HTR-8/SVneo (cell line): Measurements from ENCODE around the gene CLCF1.

Experiments used
- DNase-seq: peaks from one replicate; pipeline ENCODE4 v3.0.0; 2011; ENCODE audit warnings: low spot score, mixed read lengths; ENCODE audit not compliant: insufficient read length
- FAIRE-seq: peaks from 2 replicates; lab custom pipeline; 2011; peaks lifted over from hg19 to GRCh38; lab: Jason Lieb, UNC

CLCF1 gene

DNA sequence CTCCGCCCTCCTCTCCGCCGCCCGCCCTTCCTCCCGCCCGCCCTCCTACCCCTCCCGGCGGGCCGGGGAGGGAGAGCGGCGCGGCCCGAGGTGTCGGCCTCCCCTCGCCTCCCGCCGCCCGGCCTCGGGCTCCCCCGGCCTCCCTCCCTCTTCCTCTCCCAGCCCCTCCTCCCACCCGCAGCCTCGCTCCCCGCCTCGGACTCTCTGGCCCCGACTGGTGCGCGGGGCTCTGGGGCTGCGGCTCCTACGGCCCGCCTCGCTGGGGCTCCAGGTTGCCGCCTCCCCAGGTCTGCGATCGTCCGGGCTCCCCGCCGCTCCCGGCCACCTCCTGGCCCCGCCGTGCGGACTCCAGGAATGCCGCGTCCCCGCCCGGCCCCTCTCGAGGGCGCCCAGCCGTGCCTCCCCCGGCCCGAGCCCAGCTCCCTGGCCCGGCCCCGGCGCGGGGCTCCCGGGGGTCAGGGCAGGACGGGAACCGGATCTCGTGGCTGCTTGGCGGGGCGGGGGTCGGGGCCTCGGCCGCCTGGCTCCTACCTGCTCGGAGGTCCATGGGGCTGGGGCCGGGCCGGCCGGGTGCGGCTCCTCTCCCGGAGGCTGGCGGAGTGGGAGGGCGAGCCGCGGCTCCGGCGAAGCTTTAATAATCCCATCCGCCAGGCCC lies at the start of gene CLCF1:
TSS of gene CLCF1 (minus strand) at position 606 of the 655 bp plus-strand sequence. CDS start at position 547, 59 bp downstream.
- FAIRE-seq, result no peak
- no peak for DNase-seq

DNA sequence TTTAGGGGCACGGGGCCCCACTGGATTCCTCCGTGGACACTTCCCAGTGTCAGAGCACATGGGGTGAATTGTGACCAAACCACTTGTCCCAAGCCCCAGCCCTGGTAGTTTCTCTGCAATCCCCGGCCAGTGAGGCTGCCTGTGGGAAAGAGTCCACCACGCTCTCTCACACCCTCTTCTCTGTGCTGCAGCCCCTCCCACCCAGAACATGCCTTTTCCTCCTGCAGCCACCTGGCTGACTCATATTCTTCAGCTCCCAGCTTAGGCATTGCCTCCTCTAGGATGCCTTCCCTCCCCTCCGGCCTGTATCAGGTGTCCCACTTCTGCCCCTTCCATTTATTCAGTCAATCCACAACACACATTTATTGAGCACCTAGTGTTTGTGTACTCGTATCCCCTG lies 49.5 kb upstream of the CLCF1 start:
- peak; percentile 77 for FAIRE-seq
- DNase-seq, result no peak

DNA sequence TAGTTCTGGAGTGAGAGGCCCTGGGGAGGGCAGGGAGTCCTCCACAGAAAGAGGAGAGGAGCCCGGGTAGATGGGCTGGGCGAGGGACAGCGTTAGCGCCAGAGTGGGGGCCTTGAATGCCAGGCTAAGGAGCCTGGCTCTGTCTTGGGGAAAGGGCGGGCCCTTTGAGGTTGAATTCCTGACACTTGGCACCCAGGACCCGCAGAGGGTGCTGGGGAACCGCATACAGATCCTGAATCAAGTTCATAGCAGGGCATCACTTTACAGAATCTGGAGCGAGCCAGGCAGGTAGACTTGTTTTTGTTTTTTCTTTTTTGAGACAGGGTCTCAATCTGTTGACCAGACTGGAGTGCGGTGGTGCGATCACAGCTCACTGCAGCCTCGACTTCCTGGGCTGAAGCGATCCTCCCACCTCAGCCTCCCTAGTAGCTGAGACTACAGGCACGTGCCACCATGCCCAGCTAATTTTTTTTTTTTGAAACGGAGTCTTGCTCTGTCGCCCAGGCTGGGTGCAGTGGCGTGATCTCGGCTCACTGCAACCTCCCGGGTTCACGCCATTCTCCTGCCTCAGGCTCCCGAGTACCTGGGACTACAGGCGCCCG lies 48.1 kb upstream of the CLCF1 start:
- DNase-seq, result no peak
- FAIRE-seq, result no peak

DNA sequence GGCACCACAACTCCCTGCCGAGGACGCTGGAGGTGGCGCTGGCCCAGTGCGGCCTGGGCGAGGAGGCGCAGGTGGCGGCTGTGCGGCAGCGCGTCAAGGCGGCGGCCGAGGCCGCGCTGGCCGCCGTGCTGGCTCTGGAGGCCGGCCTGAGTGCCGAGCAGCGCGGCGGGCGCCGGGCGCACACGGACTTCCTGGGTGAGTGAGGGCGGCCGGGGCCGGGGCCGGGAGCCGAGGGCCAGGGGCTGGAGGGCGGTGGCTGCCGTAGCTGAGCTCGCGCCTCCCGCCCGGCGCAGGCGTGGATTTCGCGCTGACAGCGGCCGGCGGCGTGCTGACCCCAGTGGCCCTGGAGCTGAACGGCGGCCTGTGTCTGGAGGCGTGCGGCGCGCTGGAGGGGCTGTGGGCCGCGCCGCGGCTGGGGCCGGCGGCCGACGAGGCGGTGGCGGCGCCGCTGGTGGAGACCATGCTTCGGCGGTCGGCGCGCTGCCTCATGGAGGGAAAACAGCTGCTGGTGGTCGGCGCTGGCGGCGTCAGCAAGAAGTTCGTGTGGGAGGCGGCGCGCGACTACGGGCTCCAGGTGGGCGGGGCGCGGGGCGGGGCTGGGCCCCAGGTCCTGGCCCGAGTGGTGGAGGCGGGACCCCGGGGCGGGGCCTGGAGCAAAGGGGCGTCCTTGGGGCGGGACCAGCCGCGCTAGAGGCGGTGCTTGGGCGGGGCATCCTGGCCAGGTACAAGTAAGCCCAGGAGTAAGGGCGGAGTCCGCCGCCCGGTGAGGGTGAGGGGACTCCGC lies 47.4 kb upstream of the CLCF1 start:
- DNase-seq (peak; percentile 99), FAIRE-seq (peak; percentile 99)

DNA sequence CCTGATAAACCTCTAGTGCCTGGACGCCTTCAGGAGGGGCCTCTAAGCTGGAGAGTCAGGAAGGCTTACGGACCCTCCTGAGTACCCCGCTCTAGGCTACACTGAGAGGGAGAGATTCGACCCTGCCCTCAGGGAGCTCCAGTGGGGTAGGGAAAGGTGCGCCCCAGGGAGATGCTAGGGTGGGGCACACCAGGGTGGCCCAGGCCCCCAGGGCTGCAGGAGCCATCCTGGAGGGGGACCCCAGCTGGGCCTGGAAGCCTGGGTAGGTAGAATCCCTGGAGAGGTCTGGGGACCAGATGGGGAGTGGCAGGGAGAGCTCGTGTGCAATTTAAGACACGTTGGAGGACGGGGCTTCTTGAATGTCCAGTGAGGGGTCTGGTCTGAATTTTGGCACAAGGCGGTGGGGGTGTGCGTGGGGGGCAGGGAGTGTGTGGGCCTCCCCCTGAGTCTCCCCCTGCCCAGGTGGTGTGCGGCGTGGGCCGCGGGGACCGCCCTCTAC lies 46.8 kb upstream of the CLCF1 start:
- DNase-seq, result no peak
- FAIRE-seq, result no peak

DNA sequence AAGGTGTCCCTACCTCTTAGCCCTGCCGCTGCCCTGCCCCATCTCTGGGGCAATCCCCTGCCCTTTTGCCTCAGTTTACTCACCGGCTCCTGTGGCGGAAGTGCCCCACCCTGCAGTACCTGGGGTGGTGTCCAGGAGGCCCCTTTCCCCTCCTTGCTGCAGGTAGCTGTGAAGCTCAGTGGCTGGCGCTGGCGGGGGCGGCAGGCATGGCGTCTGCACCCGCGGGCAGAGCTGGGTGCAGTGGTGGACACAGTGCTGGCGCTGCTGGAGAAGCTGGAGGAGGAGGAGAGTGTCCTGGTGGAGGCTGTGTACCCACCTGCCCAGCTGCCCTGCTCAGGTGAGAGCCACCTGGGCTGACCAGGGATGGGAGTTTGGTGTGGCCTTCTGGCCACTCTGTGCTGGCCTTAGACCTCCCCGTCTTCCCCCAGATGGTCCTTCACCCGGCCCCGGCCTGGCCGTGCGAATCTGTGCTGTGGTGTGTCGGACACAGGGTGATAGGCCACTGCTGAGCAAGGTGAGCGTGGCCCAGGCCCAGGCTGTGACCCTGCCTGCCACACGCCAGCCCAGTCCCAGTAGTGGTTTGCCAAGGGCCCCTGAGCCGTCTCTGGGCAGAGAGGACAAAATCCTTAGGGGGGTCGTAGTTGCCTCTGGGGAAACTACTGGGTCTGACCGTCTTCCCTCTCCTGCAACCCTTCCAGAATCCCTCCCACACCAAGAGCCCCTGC lies 46.1 kb upstream of the CLCF1 start:
- DNase-seq (no peak), FAIRE-seq (peak; percentile 77)

DNA sequence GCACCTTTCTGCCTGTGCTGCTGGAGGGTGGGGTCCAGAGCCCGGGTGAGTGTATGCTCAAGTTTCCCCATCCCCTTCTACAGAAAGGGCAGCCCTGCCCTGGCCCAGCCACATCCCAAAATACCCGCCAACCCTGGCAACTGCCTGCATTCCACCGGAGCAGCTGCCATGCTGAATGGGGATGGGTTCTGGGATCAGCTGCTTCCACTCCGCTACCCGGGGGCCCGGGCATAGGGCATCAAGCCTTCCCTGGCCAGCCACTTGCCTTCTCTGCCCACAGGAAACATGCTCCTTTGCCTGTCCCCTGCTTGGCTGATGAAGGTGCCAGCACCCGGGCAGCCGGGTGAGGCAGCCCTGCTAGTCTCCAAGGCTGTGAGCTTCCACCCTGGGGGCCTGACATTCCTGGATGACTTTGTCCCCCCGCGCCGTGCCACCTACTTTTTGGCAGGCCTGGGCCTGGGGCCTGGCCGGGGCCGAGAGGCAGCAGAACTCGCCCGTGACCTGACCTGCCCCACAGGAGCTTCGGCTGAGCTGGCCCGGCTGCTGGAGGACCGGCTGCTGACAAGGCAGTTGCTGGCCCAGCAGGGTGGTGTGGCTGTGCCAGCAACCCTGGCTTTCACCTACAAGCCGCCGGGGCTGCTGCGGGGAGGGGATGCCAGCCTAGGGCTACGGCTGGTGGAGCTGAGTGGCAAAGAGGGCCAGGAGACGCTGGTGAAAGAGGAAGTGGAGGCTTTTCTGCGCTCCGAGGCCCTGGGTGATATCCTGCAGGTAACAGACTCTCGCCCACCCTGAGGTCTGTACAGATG lies 45.3 kb upstream of the CLCF1 start:
- FAIRE-seq (peak; percentile 66), DNase-seq (no peak)

DNA sequence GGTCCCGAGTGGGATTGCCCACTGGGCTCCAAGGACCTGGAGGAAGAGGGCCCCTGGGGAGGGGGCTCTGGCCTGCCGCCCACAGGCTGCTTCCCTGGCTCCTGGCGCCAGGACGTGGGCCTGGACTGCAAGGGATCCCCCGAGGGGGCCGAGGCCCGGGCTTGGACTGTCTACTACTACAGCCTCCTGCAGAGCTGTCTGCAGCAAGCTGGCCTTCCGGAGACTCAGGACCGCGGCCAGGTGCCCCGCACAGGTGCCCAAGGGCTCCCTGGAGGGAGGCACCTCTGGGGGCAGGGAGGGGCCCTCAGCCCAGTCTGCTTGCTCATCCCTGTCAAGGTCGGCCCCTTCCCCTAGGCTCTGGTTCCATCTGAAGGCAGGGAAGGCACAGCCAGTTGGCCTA lies 44.0 kb upstream of the CLCF1 start:
- no peak for DNase-seq
- FAIRE-seq, result no peak

DNA sequence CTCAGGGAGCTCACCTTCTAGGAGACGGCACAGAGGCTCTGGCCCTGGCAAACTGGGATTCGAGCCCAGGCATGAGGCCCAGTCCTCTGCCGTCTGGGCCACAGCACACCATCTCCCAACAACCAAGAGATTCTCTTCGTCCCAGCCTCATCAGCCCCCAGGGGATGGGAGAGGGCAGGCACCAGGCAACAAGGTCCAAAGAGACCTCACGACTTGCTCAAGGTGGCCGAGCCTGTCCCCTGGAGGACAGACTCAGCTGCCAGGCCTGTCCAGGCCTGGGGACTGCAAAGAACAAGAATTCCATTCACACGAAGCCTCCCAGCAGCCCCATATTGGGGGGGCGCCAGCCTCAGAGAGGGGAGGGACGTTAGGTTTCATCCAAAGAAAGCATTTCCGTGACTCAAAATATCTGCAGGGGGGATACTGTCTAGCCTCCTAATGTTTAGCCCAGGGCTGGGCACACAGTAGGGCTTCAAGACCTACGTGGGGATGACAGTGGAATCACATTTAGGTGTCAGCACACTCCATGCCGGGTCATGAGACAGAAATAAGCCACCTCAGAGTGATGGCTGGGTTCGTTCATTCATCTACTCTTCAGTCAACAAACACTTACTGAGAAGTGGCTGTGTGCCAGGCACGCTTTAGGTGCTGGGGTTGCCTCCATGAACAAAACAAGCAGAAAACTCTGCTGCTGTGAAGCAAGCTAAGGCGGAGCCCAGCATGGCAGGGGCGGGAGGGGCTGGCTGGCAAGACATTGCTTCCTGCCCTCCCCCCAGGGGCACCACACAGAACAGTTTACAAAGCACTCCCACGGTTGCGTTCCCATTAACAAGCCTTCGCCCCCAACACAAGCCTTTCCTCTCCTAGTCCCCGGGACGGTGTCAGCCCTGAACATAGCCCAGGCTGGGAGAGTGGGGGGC lies 43.3 kb upstream of the CLCF1 start:
- FAIRE-seq (peak; percentile 58), DNase-seq (no peak)

DNA sequence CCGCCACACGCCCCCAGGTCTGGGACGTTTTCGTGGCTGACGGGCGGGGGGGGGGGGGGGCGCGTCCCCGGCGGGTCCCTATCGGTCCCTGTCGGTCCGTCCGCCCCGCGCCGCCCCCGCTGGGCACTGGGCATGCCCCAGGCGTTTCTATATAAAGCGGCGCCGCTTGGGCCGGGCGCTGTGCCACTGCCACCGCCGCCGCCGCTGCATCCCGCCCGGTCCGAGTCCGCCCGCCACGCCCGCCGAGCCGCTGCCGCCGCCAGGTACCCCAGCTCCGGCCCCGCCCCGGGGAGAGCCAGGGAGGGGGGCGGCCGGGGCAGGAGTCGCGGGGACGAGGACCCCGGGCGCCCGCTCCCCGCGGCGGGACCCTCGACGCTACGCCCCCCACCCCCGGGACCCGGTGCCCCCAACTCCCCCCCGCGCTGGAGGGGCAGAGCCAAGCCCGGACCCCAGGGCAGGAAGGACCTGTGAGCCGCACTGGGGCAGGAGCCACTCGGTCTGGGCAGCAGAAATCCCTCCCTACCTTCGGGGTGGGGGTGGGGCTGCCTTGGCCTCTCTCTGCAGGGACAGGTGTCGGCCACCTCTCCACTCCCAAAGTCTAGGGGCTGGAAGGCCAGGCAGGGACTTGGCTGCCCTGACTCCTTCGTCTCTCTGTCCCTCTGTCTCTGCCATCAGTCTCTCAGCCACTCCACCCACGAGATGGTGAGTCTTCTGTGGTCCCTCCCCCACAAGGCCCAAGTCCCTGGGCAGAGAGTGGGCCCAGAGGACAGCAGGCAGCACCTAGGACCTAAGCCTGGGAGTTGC lies 42.3 kb upstream of the CLCF1 start, which contains the start of gene CARNS1:
TSS of gene CARNS1 (plus strand) at position 178 of the 804 bp plus-strand sequence. CDS start at position 700, 522 bp downstream.
- DNase-seq, result no peak
- peak; percentile 42 for FAIRE-seq

DNA sequence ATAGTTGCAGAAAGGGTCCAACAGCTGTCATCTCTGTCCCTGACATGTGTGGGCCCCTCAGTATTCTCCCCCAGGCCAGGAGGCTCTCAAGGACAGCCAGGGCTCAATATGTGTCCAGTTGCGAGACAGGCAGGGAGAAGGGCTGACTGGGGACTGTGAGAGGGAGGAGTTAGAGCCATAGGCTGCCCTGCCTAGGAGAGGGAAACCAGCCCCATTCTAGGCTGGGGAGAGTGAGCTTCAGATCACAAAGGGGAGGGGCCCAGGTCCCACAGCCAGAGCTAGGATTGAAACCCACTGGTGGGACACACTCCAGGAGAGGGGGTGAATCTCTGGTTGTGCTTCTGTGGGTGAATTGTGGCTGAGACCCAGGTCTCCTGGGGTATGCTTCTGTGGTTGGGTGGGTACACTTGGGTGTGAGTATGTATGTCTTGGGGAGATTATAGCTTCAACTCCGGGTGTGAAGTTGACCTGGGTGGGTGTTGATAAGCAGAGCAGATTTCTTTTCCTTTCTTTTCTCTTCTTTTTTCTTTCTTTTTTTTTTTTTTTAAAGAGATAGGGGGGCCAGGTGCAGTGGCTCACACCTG lies 40.0 kb upstream of the CLCF1 start:
- FAIRE-seq, result peak; percentile 55
- DNase-seq, result no peak

DNA sequence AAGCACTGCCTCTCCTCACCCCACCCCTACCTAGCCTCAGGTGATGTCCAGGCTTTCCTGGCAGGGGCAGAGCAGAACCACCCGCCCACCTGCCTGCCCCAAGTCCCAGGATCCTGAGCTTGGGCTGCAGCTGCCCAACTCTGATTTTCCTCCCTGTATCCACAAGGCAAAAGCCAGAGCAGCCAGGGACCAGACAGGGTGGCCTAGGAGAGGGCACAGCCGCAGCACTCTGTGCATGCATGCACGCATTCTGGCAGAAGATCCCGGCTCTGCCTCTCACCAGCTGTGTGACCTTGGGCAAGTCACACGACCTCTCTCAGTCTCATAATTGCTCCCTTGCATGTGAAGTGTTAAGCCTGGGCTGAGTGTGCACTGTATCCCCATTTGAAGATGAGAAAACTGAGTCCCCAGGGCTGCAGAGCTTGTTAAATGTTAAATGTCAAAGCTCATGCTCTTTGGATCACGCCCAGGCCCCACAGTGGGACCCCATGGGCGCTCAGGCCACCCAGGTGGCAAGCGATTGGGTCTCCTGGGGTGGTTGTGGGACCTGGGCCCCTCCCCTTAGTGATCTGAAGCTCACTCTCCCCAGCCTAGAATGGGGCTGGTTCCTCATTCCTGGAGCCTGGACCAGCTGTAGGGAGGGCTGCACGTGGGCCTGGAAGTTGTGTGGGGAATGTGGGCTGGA lies 39.2 kb upstream of the CLCF1 start:
- FAIRE-seq, result peak; percentile 71
- no peak for DNase-seq

DNA sequence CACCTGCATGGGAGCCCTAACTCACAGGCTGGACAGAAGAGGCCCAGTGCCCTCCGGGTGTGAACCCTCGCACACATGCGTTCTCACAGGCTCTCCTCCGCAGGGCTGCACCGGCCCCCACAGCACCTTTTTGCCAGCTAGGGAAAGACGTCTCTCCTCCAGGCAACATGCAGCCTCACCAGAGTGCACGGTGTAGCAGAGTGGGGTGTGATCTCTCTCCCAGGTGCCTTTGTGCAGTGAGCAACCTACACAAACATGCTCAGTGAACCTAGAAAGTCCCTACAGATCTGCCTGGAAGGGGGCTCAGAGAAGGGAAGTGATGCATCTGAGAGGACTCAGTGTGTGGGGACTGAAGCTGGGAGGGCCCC lies 38.4 kb upstream of the CLCF1 start:
- DNase-seq, result no peak
- FAIRE-seq, result peak; percentile 77

DNA sequence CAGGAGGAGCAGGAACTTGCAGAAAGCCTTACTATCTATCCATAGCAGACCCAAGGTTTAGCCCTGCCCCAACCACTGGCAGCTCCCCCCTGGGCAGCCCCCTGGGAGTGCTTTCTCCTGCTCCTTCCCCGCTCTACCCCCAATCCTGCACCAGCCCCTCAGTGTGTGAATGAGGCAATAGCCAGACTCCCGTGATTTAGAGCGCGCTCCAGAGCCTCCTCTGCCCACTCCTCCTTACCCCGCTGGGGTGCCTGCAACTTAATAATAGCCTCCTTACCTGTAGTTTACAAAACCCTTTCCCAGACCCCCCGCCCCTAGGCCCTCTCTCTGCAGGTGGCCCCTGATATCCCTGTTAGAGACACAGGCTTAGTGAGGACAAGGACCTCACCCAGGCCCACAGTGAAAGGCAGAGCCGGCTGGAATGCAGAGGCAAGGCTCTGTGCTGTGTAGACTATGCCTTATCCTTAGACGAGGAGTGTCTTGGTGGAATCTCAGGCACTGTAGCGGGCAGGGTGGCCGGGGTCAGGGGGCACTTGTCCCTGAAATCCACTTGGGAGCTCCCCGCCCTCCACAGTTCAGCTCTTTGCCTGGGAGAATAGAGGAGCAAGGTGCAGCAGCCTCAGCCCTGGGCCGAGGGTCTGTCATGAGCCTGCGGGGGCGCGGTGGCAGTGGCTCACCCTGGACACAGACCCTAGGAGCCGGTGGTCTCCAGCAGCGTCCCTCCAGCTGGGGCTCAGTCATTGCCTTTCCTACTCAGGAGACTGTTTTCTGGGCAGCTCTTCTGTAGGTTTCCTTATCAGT lies 37.8 kb upstream of the CLCF1 start:
- FAIRE-seq (no peak), DNase-seq (no peak)

DNA sequence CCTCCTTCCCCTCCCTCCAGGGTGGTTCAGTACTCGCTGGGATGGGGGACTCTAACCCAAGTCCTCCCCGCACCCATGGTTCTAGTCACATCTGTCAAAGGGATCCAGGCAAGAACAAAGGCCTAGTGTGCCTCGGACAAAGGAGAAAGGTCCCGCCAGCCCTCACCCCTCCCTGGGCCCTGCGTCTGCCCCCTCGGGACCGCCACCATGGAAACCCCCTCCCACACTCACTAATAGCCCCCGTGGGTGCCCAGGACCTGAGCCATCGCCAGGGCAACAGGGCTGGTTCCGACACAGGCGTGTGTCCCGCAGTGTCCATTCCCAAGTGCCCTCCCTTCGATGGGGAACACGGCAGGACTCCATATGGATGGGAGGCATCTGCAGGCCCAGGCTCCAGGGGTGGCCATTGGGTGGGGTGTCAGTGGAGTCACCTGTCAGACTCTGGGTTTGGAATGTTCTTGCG lies 37.0 kb upstream of the CLCF1 start:
- DNase-seq (no peak), FAIRE-seq (no peak)

DNA sequence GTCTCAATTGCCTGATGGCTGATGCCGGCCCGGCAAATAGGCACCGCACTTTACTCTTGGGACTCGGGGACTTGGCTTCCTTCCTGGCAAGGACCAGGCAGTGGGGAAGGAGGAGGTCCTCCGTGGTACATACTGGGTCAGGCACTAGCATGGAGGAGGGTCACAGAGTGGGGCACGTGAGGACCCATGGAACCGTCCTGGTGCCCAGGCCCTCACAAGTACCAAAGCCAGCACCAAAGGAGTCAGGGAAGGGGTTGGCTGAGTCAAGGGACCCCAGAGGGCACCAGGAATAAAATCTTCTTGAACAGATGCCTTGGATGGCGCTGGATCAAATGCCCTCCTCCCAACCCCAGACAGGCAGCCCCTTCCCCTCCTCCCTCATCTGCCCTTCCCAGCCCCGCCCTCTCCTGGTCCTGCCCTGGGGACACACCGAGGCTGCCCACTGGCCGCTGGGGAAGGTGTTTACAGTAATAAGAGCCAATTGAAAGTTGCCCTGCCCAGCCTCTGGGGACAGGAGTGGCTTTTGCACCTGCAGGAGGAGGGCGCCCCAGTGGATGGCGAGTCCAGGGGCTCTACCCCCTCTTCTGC lies 36.5 kb upstream of the CLCF1 start:
- DNase-seq (no peak), FAIRE-seq (peak; percentile 20)
